DMS79 treated with DMSO at 0.1 percent for 48 hours (cell line): Measurements from ENCODE around the gene TUBGCP6.
"Not testable (repeated sequence)": the region's sequence is repeated elsewhere in the genome, so short reads cannot be mapped to it uniquely, and the experiment has no call there.

Source experiments
- DNase-seq: peaks from one replicate; lab custom pipeline; 2025; lab: John Stamatoyannopoulos, UW

Gene TUBGCP6

GRCh38 chr22:50168490-50169180 is 76.2 kb downstream of the TUBGCP6 start:
- DNase-seq, result not testable (repeated sequence)

DNA sequence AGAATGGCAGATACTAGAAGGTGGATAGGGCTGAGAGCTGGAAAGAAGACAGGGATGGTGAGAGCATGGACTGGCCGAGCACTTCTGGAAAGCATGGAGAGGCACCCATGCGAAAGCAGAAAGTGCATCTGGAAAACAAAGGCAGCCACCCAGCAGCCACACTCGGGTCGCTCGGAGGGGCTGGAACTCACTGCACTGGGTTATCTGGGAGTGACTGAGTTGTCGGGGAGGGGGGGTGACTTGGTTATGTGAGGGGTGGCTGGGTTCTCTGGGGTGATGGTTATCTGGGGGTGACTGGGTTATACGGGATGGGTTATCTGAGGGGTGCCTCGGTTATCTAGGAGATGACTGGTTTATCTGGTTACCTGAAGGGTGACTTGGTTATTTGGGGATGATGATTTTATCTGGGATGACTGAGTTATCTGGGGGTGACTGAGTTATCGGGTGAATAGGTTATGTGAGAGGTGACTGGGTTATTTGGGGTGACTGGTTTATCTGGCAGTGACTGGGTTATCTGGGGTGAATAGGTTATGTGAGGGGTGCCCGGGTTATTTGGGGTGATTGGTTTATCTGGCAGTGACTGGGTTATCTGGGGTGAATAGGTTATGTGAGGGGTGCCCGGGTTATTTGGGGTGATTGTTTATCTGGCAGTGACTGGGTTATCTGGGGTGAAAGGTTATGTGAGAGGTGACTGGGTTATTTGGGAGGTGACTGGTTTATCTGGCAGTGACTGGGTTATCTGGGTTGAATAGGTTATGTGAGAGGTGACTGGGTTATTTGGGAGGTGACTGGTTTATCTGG is 76.9 kb downstream of the TUBGCP6 start:
- no peak for DNase-seq
